Stimulated activated CD8-positive, alpha-beta memory T cell treated with anti-CD3 and anti-CD28 coated beads, Interleukin-12 subunit alpha, Interleukin-12 subunit beta, amount 100 ng/mL, for 1 hour (primary cell): ENCODE data around the gene NFIA.
"Not testable (repeated sequence)": the region's sequence is repeated elsewhere in the genome, so short reads cannot be mapped to it uniquely, and the experiment has no call there.

ENCODE experiments used
- DNase-seq: peaks from one replicate; pipeline ENCODE4 v3.0.0-alpha.2; 2020; ENCODE audit warnings: low read depth

The NFIA gene

DNA sequence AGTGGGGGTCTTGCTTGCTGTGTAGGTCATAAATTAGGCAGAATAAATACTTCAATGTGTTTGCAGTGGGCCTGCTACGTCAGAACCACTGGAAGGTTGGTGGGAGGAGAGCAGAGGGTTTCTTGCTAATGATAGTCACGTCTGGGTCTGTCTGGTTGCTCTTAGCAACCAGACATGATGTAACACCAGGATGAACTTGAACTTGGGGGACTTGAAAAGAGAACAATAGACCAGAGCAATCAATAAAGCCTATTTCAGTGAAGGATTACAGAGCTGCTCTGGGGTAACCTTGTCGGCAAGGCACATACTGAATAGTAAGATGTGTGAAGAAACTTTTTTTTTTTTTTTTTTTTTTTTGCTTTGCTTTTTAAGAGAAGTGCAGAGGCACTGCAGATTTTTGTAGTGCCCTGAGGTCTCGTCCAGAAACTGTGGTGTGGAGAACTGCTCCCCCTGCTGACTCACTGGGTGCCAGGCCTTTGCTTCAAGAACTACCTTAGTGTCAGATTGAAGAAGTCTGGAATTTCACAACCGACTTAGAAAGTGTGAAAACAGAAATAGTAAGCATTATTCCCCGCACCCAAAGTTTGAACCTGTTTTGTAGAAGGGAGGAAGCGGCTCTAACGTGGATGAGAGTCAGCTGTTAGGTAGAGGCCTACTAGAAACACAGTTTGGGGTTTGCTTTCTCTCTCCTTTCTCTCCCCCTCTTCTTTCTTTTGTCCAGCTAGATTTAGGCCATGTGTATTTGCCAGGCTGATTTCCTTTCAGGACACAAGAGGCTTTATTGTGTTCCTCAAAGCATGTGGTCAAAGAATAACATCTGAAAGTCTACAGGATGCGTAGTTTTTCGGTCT is 371.0 kb downstream of the NFIA start:
- peak; percentile 35 for DNase-seq

DNA sequence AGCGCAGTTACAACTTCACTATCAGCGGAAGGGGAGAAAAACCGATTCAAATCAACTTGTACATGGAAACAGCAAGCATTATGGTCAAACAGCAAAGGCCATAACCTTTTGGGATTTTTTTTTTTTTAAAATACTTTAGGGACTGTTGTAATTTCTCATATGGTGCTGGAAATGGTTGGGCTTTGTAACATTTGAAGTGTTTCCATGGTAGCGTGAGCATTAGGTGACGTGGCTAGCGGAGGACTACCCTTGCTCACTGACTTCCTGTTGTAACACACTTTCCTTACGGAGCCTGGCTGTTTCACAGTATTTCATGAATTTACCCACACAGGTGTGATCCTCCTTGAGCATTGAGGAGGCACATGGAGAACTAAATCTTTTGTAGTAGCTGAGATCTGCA is 373.0 kb downstream of the NFIA start:
- no peak for DNase-seq

DNA sequence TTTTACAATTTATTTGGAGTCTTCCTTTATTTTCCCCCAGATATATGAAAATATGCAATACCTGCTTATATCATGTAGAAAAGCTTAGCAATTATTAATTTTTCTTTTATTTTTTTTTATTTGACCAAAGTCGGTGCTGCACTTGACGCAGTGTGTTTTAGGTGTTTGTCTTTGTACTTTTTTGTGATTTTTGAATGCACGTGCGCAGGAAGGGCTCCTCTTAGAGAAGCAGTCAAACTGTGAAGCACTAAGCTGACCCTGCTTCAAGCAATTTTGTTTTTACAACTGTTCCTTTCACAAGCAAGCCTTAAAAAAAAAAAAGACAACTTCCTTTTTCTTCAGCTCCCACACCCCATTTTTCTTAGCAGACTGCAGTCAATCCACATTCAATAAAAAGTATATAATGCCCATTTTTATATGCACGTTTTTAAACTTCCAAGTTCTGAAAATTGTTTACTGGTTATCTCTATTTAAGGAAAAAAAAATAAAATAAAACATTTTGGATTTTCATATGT is 375.2 kb downstream of the NFIA start:
- DNase-seq: no peak

DNA sequence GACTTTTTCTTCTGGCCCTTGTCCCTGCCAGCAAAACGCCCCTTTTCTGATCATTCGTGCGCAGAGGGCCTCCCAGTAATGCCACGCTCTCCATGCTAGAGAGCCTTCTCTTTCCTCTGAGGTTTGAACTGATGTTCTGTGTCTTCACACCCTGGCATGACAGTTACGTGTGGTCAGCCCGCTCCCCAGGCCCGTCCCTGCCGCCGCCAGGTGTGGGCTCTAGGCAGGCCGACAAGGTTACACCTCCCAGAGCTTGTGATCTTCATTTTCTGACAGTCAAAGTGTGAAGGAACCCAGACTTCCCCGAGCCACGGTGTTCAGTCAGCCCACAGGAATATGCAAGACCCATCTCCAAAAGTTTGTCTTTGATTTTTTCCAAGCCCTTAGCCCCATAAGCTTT is 377.0 kb downstream of the NFIA start:
- no peak for DNase-seq

- no peak for DNase-seq
Measured at GRCh38 chr1:61460191-61460590, 377.8 kb downstream of the NFIA start.

DNA sequence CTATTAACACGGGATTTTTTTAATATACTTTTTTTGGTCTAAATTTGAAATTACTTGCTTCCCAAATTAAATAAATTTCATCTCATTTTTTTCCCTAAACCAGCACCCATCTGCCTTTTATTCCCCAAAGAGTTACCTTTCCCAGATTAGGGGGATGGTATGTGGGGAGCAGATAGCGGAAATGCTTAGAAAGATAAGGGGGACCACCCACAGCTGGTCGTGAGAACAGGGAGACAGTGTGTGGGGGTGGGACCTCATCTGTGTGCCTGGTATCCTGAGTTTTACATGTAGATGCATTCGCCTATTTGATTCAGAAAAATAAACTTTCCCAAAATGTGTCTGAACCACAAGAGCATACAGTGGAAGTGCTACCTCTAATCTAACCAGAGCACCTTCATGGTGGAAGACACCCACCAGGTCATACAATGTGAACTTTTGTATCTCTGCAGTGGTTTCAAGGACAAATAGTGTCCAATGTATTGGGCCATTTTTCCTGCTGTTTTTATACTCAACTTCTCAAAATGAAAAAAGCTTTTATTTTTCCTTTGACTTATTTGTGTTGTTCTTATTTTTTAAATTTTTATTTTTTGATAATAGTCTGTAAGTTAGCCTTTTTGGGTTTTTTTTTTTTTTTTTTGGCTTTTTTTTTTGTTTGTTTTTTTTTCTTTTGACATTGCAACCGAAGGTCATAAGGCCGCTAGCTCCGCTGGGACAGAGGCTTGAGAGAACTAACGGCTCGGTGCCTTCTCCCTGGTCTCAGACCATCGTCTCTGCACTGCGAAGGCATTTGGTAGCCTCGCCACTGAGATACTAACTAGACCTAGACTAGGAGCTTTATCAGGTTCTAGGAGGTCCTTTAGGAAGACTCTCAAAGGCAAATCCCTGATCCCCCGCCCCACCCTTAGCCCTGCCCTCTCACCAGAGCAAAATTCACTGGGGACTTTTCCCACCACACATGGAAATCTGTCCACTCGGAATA is 379.3 kb downstream of the NFIA start:
- no peak for DNase-seq

- DNase-seq: no peak
Measured at GRCh38 chr1:61462628-61463027, 380.3 kb downstream of the NFIA start.

GRCh38 chr1:61463220-61463619 is 380.9 kb downstream of the NFIA start:
- DNase-seq: no peak

DNA sequence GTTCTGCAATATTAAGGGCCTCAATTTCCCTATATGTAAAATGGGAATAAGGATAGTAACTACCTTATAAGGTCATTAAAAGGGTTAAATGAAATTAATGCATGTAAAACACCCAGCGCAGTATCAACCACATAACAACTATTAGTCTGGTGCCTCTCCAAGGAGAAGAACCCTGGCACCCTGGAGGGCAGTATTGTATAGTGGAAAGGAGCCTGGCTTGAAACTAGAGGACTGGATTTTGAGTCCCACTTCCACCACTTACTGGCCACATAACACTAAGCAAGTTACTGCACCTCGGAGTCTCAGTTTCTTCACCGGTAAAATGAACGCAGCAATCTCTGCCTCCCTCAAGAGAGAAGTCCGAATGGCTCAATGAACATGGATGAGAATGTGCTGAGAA is 385.5 kb downstream of the NFIA start:
- DNase-seq: not testable (repeated sequence)

- DNase-seq: no peak
Measured at GRCh38 chr1:61469365-61469764, 387.0 kb downstream of the NFIA start.

DNA sequence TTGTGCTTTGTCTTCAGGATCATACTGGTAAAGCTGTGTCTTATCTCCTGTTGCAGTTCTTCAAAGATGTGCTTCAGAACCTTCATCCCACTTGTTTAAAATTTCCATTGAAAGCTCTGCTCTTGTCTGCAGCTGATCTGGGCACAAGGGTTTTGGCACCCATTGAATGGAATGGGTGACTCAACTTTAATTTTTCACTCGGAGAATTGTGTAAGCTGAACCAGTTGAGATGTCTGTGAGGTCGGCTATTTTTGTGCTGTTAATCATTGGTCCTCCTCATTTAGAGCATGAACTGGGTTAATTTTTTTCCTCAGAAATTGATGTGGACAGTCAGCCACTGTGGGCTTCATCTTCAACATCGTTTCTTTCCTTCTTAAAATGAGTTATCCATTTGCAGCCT is 390.5 kb downstream of the NFIA start:
- DNase-seq: no peak

DNA sequence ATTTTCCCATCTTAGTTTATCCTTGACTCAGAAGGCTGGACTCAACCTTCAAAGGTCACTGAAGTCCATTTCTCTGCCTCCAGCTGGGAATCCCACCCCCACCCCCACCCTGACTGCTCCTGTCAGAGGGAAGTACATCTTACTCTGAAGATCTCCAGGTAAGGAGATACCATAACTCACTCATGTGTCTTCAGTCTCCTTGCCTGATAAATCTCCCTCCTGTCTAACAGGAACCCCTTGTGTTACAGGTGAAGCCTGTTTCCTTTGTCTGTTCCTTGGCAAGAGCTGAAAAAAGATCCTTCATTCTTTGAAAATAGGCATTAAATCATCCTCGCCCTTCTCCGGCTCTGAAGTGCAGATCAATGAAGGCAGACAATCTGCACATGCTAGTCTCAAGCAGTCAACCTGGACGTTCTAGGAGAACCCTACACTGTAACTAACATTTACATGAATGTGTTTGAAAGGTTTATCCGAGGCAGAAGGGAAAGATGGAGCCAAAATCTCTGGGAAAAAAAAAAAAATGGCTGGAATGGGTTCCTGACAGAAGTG is 392.0 kb downstream of the NFIA start:
- no peak for DNase-seq

- DNase-seq: no peak
Measured at GRCh38 chr1:61474963-61475362, 392.6 kb downstream of the NFIA start.

- no peak for DNase-seq
Measured at GRCh38 chr1:61477301-61477700, 394.9 kb downstream of the NFIA start.

GRCh38 chr1:61480273-61480935 is 398.0 kb downstream of the NFIA start:
- DNase-seq: no peak

DNA sequence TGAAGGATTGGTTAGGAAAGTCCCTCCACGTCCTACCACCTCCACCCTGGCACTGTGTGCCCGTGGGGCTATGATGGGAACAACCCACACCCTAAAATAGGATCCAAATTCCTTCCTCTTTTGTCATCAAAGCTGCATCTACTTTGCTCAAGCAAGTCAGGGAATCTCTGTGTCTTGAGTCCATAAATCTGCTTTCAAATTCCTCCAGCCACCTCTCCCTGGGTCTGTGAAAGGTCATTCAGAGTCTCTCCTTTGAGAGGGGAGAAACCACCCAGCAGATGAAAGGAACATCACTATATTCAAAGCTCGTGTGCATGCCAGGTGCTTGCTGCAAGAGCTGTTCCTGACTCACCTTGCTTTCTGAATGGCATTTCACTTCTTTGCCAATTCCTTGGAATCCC is 399.0 kb downstream of the NFIA start:
- DNase-seq: no peak

DNA sequence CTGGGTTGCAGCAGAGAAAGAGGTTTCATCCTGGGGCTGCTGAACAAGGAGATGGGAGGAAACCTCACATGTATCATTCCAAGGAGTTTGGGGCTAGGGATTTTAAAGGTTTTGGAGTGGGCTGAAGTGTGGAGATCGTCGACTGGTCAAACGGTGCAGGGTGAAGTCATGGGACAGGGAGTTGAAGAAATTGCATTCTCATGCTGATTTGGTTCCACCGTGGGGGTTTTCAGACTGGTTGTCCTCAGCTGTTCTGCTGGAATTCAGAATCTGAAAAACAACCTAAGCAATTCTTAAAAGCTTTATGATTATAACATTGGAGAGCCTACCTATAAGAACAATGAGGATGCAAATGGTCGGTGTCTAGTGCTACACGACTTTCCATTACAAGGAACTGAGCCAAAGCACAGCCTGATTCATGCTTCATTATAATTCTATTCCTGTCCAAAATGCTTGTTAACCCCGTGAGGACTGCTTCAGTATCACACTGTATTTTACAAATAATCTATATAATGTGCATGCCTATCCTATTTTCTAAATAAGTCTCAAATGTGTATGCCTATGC is 399.9 kb downstream of the NFIA start:
- DNase-seq: no peak

DNA sequence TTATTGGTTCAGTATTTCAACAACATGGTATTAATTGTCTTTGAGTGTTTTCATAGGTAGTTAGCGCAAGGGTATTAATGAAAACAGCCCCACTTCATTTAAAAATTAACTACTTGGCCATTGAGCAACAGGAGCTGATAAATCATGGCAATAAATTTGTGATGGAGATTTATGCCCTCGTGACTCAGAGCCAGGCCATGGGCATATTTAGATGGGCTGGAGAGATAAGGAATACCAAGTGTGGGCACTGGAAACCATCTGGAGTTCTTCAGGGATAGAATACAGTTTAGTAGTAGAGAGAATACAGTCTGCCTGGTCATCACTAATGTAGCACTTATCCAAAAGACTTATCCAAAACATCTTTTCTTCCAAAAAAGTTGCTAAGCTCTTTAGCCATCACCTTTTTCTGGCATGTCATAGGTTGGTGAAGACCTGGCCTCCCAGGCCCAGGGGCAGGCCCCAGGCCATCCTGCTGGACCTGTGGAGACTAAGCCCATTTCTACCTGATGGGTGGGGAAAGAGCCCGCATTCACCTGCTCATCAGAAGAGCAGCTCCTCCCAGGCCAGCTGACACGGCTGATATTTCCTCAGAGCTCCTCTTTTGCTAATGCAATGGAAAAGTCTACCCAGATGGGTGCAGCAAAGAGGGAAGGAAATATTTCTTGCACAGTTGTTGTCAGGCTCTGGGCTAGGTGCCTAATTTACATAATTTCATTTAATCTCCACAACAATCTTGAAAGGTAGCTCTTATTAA is 404.6 kb downstream of the NFIA start:
- no peak for DNase-seq

GRCh38 chr1:61487801-61488200 is 405.4 kb downstream of the NFIA start:
- no peak for DNase-seq

DNA sequence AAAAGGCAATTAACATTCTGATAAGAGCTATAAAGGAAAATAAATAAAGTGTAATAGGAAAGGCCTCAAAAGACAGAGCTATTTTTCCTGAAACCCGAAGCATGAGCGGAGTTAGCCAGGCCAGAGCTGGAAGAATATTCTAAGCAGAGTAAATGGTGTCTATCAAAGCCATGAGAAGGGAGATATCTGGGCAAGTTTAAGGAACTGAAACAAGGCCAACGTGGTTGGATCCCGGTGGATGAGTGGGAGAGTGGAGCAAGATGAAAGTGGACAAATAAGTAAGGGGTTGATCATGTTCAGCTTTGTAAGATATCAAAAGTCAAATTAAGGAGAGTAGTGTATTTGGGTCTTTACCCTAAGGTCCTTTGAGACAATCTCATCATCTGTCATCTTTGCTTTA is 408.6 kb downstream of the NFIA start:
- no peak for DNase-seq

DNA sequence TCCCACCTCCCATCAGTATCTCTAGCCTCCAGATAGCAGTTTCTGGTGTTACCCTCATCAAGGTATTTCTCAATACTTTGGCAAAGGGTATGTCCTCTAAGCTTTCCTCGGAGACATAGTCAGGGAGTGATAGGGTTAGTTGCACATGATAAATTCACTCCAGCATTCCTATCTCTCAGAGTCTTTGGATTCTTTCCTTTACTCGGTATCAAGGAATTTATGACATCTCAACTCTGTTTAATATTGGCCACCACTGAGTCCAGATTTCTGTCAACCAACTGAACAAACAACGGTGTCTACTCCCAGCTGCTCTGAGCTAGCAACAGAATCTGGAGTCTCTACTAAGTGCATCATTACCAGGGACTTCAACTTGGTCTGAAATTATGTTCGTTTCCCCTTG is 409.1 kb downstream of the NFIA start:
- DNase-seq: no peak
